ENCODE measurements around the gene COX19.

Gene COX19

DNA sequence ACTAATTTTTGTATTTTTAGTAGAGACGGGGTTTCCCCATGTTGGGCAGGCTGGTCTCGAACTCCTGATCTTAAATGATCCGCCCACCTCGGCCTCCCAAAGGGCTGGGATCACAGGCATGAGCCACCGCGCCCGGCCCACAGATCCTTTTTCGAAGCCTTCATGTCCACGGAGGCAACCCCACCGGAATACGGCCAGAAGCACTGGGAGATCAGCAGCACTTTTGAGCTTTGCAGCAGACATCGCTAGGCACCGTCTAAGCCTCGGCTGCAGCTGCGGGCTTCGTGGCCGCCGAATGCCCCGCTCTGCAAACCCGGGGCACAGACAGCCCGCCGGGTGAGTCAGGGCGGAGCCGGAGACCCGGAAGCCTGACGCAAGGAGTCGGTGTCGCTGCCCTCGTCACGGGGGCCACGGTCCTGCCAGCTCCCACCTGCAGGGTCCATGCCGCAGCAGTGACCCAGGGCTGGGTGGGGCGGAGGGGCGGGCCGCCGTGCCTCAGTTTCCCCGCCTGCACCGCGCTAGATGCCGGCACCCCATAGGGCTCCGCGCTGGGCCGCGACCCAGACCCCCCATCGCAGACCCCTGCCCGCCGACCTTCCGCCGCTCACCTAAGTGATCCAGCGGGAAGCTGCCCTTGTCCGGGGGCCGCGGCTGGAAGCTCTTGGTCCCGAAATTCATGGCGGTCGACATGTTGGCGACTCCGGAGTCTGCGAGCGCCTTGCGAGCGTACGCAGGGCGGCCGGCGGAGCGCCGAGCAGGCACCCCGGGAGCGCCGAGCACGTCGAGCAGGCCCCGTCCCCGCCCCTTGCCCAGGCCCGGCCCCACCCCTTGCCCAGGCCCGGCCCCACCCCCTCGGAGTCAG lies at the start of gene COX19:
Gene COX19, minus strand, starts transcription at position 730 of the 862 bp plus-strand sequence. Its CDS starts 40 bp downstream, at position 690.
- FAIRE-seq: peak; percentile 23

DNA sequence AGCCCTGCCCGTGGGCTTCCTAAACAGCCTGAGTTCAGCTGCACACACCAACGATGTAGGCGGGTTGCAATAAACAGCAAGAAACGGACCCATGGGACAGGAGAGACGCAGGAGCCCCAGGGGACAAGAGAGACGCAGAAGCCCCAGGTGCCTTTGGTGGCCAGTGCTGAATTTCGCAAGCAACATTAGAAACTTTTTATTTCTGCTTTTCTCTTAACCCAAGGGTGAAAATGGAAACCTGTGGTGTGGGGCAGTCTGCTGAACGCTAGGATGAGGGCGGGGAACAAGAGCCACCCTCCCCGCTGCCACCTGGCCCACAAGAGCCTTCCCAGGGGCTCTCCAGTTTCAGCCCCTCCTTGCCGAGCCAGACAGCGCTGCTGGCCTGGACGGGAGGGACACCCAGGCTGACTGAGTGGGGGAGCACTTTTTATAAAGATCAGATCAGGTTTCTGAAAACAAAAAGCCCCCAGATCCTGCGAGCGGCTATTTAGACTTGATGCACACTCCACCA lies 49.0 kb upstream of the COX19 start:
- FAIRE-seq: no peak

More for the DNA sequence above, at the start of gene COX19:
- peak; percentile 97 for DNase-seq (ENCODE audit: insufficient read length, low spot score)

DNA sequence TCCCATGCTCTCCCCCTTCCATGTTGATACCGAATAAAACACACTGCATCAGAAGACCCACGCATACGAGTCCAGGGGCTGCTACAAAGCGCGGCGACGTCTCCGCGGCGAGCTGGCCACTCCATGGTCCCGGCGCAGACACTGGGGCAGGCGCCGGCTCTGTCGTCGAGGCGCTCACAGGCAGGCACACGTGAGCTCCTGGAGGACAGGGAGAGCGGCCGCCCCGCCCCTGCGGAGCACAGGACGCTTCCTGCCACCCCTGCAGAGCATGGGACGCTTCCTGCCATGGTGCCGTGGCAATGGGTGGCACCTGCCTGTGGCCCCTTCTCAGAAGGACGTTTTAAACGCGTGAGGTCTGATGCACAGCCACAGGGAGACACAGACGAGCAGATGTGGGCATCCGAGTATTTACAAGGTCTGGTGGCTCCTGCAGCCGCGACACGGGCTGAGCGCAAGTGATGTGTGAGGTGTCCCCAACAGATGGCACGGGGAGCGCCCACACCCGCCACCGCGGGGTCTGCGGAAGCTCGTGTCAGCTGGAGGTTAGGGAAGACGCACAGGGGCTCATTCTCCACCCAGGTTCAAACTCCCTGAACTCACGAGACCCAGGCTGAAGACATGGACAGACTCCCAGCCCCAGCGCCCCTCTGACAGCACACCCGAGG lies 47.6 kb upstream of the COX19 start:
- DNase-seq (ENCODE audit: insufficient read length, low spot score): no peak
- FAIRE-seq: no peak

More for the DNA sequence above, 49.0 kb upstream of the COX19 start:
- no peak for DNase-seq (ENCODE audit: insufficient read length, low spot score)

- FAIRE-seq: no peak
- DNase-seq (ENCODE audit: insufficient read length, low spot score): no peak
These were observed 47.0 kb upstream of the COX19 start for GRCh38 chr7:1022356-1022755.

- FAIRE-seq: peak; percentile 69
These were observed 46.6 kb upstream of the COX19 start for GRCh38 chr7:1021931-1022330.

DNA sequence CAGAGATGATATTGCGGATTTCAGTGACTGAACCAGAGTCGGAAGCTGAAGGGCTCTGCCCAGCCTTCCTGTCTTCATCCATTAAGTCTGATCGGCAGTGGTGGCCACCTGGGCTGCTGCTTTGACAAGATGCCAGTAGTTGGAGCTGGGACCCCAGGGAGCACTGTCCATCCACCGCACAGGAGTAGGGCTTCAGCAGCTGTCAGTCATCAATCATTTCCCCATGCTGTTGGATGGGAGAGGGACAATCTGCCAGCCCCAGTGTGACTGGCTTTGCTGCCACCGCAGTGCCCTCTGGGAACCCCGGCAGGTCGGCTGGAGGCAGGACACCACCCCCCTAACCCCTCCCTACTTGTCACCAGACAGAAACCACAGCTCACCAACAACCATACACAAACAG lies 46.0 kb upstream of the COX19 start:
- FAIRE-seq: peak; percentile 76

More at GRCh38 chr7:1021931-1022330, 46.6 kb upstream of the COX19 start:
- no peak for DNase-seq (ENCODE audit: insufficient read length, low spot score)

GRCh38 chr7:1020849-1021251 lies 45.5 kb upstream of the COX19 start:
- FAIRE-seq: no peak
- DNase-seq (ENCODE audit: insufficient read length, low spot score): no peak

More for the DNA sequence above, 46.0 kb upstream of the COX19 start:
- DNase-seq (ENCODE audit: insufficient read length, low spot score): no peak

- no peak for FAIRE-seq
- no peak for DNase-seq (ENCODE audit: insufficient read length, low spot score)
These were observed 44.7 kb upstream of the COX19 start for GRCh38 chr7:1019789-1020610.

- DNase-seq (ENCODE audit: insufficient read length, low spot score) (no peak), FAIRE-seq (no peak)
These were observed 44.0 kb upstream of the COX19 start for GRCh38 chr7:1019255-1019785.

DNA sequence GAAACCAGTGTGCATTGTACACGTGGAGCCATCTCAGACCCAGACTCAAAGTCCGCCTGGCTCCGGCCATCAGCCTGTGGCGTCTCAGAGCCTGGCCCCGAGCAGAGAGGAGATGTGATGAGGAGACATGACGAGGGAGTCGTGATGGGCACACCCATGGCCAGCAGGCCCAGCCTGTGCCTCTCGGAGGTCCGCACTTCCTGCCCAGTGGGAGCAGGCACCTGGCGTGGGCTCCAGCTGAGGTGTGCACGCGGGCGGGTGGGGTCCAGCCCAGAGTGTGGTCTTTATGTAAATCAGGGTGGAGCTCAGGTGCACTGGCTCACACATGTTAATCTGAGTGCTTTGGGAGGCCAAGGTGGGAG lies 43.0 kb upstream of the COX19 start:
- FAIRE-seq (no peak), DNase-seq (ENCODE audit: insufficient read length, low spot score) (no peak)

- no peak for FAIRE-seq
- no peak for DNase-seq (ENCODE audit: insufficient read length, low spot score)
These were observed 42.4 kb upstream of the COX19 start for GRCh38 chr7:1017586-1018333.

GRCh38 chr7:1016577-1017531 lies 41.5 kb upstream of the COX19 start:
- no peak for FAIRE-seq

GRCh38 chr7:1015196-1016121 lies 40.1 kb upstream of the COX19 start:
- DNase-seq (ENCODE audit: insufficient read length, low spot score) (no peak), FAIRE-seq (no peak)

More at GRCh38 chr7:1016577-1017531, 41.5 kb upstream of the COX19 start:
- DNase-seq (ENCODE audit: insufficient read length, low spot score): no peak

GRCh38 chr7:1014681-1015080 lies 39.3 kb upstream of the COX19 start:
- DNase-seq (ENCODE audit: insufficient read length, low spot score) (no peak), FAIRE-seq (no peak)

- FAIRE-seq (no peak), DNase-seq (ENCODE audit: insufficient read length, low spot score) (no peak)
These were observed 38.2 kb upstream of the COX19 start for GRCh38 chr7:1013581-1013980.

GRCh38 chr7:1012716-1013095 lies 37.4 kb upstream of the COX19 start:
- DNase-seq (ENCODE audit: insufficient read length, low spot score) (no peak), FAIRE-seq (peak; percentile 4)

DNA sequence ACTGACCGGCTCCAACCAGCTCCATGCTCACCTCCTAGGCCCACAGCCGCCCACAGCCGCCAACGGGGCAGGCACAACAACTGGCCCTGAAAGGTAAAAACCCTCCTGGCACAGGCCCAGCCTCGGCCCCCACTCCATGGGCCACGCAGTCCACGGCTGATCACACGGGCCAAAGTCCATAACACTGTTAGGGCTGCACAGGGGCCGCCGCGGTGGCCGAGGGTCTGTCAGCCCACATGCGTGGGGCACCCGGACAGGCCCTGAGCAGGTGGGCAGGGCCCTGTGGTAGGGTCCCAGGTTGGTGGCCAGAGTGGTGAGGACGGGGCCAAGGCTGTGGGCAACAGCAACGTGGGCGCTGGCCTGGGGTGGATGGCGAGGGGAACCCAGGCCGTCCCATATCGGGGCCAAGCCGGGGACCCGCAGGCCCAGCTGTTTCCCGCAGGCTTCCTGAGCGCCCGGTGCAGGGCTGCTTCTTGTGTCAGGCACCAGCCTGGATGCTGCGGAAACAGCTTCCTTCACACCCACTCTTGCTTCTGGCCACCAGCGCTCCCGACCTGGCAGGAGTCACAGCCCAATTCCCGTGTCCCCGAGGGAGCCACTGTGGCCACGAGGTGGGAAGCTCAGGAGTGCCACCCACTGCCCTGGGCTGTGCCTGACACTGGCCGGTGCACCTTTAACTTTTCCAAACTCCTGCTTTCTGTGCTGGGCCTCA lies 36.8 kb upstream of the COX19 start:
- DNase-seq (ENCODE audit: insufficient read length, low spot score) (no peak), FAIRE-seq (no peak)
